Activated CD8-positive, alpha-beta memory T cell treated with anti-CD3 and anti-CD28 coated beads, Interleukin-2, amount 10 ng/mL, durations not matched to agents 7 days and 5 days (primary cell): Measurements from ENCODE around the gene BUD23. TPM values are rescaled to one million over a fixed set of nuclear protein-coding genes. Genes with fewer than 3 reads are reported as not detected.

Experiments used
- ATAC-seq: fragments of 150-1000 bp; cut with Tn5 transposase; one replicate; pipeline ENCODE4 v1.10.0; 2021; ENCODE audit warnings: moderate library complexity
- CTCF ChIA-PET: fragments of 350-600 bp; sonication (Branson Sonifier 250); formaldehyde crosslinking; loops from one replicate; lab custom pipeline; 2021; ENCODE audit warnings: antibody characterized with exemption; lab: Charles Lee
- DNase-seq: peaks from one replicate; pipeline ENCODE4 v3.0.0-alpha.2; 2020
- H3K27ac Mint-ChIP-seq: one replicate; pipeline ENCODE4 v1.8.0; 2021; ENCODE audit warnings: mild to moderate bottlenecking, mixed read lengths
- H3K27me3 Mint-ChIP-seq: one replicate; pipeline ENCODE4 v1.8.0; 2021; ENCODE audit warnings: mixed read lengths
- H3K36me3 Mint-ChIP-seq: one replicate; pipeline ENCODE4 v1.8.0; 2021; ENCODE audit warnings: mild to moderate bottlenecking, mixed read lengths
- H3K4me1 Mint-ChIP-seq: one replicate; pipeline ENCODE4 v1.8.0; 2021; ENCODE audit warnings: mixed read lengths
- H3K4me3 Mint-ChIP-seq: one replicate; pipeline ENCODE4 v1.8.0; 2021; ENCODE audit warnings: mild to moderate bottlenecking, moderate library complexity, mixed read lengths
- H3K9me3 Mint-ChIP-seq: one replicate; pipeline ENCODE4 v1.8.0; 2022; ENCODE audit warnings: low read depth, mixed read lengths
- total RNA-seq, 2 experiments: library from RNA; stranded (reverse); gene quantifications; one replicate each; pipeline ENCODE4 v1.2.3, GENCODE V29; 2021

Gene BUD23
- total RNA-seq, 2 experiments from 2014 or later = 60.5 to 72.7 TPM

- H3K4me1 Mint-ChIP-seq = peaks cover 2% of the 10 kb centered on the region
- ATAC-seq = no peak
- H3K27ac Mint-ChIP-seq = no peak overlapping the region
- DNase-seq = no peak
- CTCF ChIA-PET = no interaction called here
- H3K4me3 Mint-ChIP-seq = no peak overlapping the region
- no peaks in the 10 kb centered on the region for H3K9me3 Mint-ChIP-seq
- H3K36me3 Mint-ChIP-seq = peaks cover 19% of the 10 kb centered on the region
- no peaks in the 10 kb centered on the region for H3K27me3 Mint-ChIP-seq
These were observed 16.1 kb downstream of the BUD23 start for GRCh38 chr7:73699370-73700068.

GRCh38 chr7:73700069-73700423, 16.6 kb downstream of the BUD23 start:
- H3K27me3 Mint-ChIP-seq = no peaks in the 10 kb centered on the region
- peaks cover 16% of the 10 kb centered on the region for H3K36me3 Mint-ChIP-seq
- H3K4me3 Mint-ChIP-seq = no peak overlapping the region
- CTCF ChIA-PET = interaction anchor here (1.1 kb wide), 1 partner anchor 11 kb away, joined by 5 read pairs; no protein-coding TSS in a partner anchor
- no peaks in the 10 kb centered on the region for H3K9me3 Mint-ChIP-seq
- no peak for ATAC-seq
- DNase-seq = no peak
- H3K27ac Mint-ChIP-seq = no peak overlapping the region
- H3K4me1 Mint-ChIP-seq = peaks cover 2% of the 10 kb centered on the region

- Mint-ChIP-seq H3K4me1 (peaks cover 2% of the 10 kb centered on the region), H3K27me3 (no peaks in the 10 kb centered on the region), H3K9me3 (no peaks in the 10 kb centered on the region), H3K27ac (no peak overlapping the region), H3K36me3 (peaks cover 12% of the 10 kb centered on the region), H3K4me3 (no peak overlapping the region)
- DNase-seq (no peak), ATAC-seq (no peak)
- CTCF ChIA-PET = interaction anchor here (0.6 to 2.2 kb wide), 8 partner anchors 10 to 116 kb away, joined by 3 to 16 read pairs (median 3); partner anchors contain the start of gene VPS37D
These were observed 17.3 kb downstream of the BUD23 start for GRCh38 chr7:73700581-73701134.

- CTCF ChIA-PET = interaction anchor here (0.6 to 2.2 kb wide), 10 partner anchors 10 to 115 kb away, joined by 3 to 16 read pairs (median 3); partner anchors contain the start of gene VPS37D
- no peaks in the 10 kb centered on the region for H3K9me3 Mint-ChIP-seq
- ATAC-seq (no peak), DNase-seq (no peak)
- H3K36me3 Mint-ChIP-seq = peaks cover 11% of the 10 kb centered on the region
- H3K4me3 Mint-ChIP-seq = no peak overlapping the region
- H3K27ac Mint-ChIP-seq = no peak overlapping the region
- H3K4me1 Mint-ChIP-seq = peaks cover 5% of the 10 kb centered on the region
- no peaks in the 10 kb centered on the region for H3K27me3 Mint-ChIP-seq
These were observed 18.1 kb downstream of the BUD23 start for GRCh38 chr7:73701357-73701995.

GRCh38 chr7:73702226-73702625, 18.8 kb downstream of the BUD23 start:
- no peak overlapping the region for H3K27ac Mint-ChIP-seq
- DNase-seq (no peak), ATAC-seq (no peak)
- H3K27me3 Mint-ChIP-seq = no peaks in the 10 kb centered on the region
- H3K4me1 Mint-ChIP-seq = peaks cover 8% of the 10 kb centered on the region
- CTCF ChIA-PET = interaction anchor here (0.6 to 2.2 kb wide), 7 partner anchors 15 to 98 kb away, joined by 3 to 16 read pairs (median 3); no protein-coding TSS in a partner anchor
- no peaks in the 10 kb centered on the region for H3K9me3 Mint-ChIP-seq
- no peak overlapping the region for H3K4me3 Mint-ChIP-seq
- peaks cover 8% of the 10 kb centered on the region for H3K36me3 Mint-ChIP-seq

GRCh38 chr7:73702665-73703064, 19.3 kb downstream of the BUD23 start:
- no peak overlapping the region for H3K27ac Mint-ChIP-seq
- ATAC-seq (no peak), DNase-seq (no peak)
- peaks cover 8% of the 10 kb centered on the region for H3K4me1 Mint-ChIP-seq
- CTCF ChIA-PET = interaction anchor here (0.6 to 1.2 kb wide), 4 partner anchors 14 to 99 kb away, joined by 3 to 5 read pairs (median 4); no protein-coding TSS in a partner anchor
- H3K36me3 Mint-ChIP-seq = peaks cover 7% of the 10 kb centered on the region
- H3K4me3 Mint-ChIP-seq = no peak overlapping the region
- H3K27me3 Mint-ChIP-seq = no peaks in the 10 kb centered on the region
- no peaks in the 10 kb centered on the region for H3K9me3 Mint-ChIP-seq

GRCh38 chr7:73703225-73703624, 19.8 kb downstream of the BUD23 start:
- H3K36me3 Mint-ChIP-seq = peaks cover 7% of the 10 kb centered on the region
- no peak for ATAC-seq
- no peaks in the 10 kb centered on the region for H3K9me3 Mint-ChIP-seq
- H3K27me3 Mint-ChIP-seq = no peaks in the 10 kb centered on the region
- H3K27ac Mint-ChIP-seq = peak overlapping the region; percentile 45
- DNase-seq = no peak
- H3K4me3 Mint-ChIP-seq = no peak overlapping the region
- H3K4me1 Mint-ChIP-seq = peaks cover 8% of the 10 kb centered on the region
- CTCF ChIA-PET = interaction anchor here (1.0 kb wide), 1 partner anchor 11 kb away, joined by 3 read pairs; no protein-coding TSS in a partner anchor

- H3K4me3 Mint-ChIP-seq = no peak overlapping the region
- ATAC-seq (peak; percentile 31), DNase-seq (no peak)
- H3K4me1 Mint-ChIP-seq = peaks cover 8% of the 10 kb centered on the region
- H3K27ac Mint-ChIP-seq = no peak overlapping the region
- peaks cover 8% of the 10 kb centered on the region for H3K36me3 Mint-ChIP-seq
- no peaks in the 10 kb centered on the region for H3K9me3 Mint-ChIP-seq
- no peaks in the 10 kb centered on the region for H3K27me3 Mint-ChIP-seq
- CTCF ChIA-PET = interaction anchor here (1.0 to 1.5 kb wide), 2 partner anchors 10 to 97 kb away, joined by 3 to 5 read pairs; no protein-coding TSS in a partner anchor
These were observed 20.6 kb downstream of the BUD23 start for GRCh38 chr7:73703757-73704639.

GRCh38 chr7:73704640-73705550, 21.5 kb downstream of the BUD23 start:
- no peak overlapping the region for H3K4me3 Mint-ChIP-seq

GRCh38 chr7:73705551-73705920, 22.1 kb downstream of the BUD23 start:
- H3K4me3 Mint-ChIP-seq = no peak overlapping the region
- DNase-seq = no peak
- no peaks in the 10 kb centered on the region for H3K9me3 Mint-ChIP-seq
- peaks cover 8% of the 10 kb centered on the region for H3K36me3 Mint-ChIP-seq
- no peak overlapping the region for H3K27ac Mint-ChIP-seq
- no peaks in the 10 kb centered on the region for H3K27me3 Mint-ChIP-seq
- no peak for ATAC-seq
- peaks cover 8% of the 10 kb centered on the region for H3K4me1 Mint-ChIP-seq
- CTCF ChIA-PET = interaction anchor here (1.2 to 2.4 kb wide), 3 partner anchors 9 to 99 kb away, joined by 4 to 10 read pairs (median 5); no protein-coding TSS in a partner anchor

More at GRCh38 chr7:73704640-73705550, 21.5 kb downstream of the BUD23 start:
- Mint-ChIP-seq H3K27ac (no peak overlapping the region), H3K9me3 (no peaks in the 10 kb centered on the region), H3K4me1 (peaks cover 8% of the 10 kb centered on the region), H3K27me3 (no peaks in the 10 kb centered on the region), H3K36me3 (peaks cover 8% of the 10 kb centered on the region)
- CTCF ChIA-PET = interaction anchor here (0.6 to 1.5 kb wide), 2 partner anchors 21 to 98 kb away, joined by 3 to 5 read pairs; no protein-coding TSS in a partner anchor
- ATAC-seq = no peak
- no peak for DNase-seq

GRCh38 chr7:73706126-73707044, 23.0 kb downstream of the BUD23 start:
- H3K9me3 Mint-ChIP-seq = no peaks in the 10 kb centered on the region
- CTCF ChIA-PET = interaction anchor here (0.6 to 2.4 kb wide), 4 partner anchors 9 to 78 kb away, joined by 3 to 10 read pairs (median 4); no protein-coding TSS in a partner anchor
- H3K27me3 Mint-ChIP-seq = no peaks in the 10 kb centered on the region

More at GRCh38 chr7:73706126-73707044, 23.0 kb downstream of the BUD23 start:
- H3K27ac Mint-ChIP-seq = no peak overlapping the region
- peak; percentile 57 for ATAC-seq
- peaks cover 8% of the 10 kb centered on the region for H3K36me3 Mint-ChIP-seq
- no peak overlapping the region for H3K4me3 Mint-ChIP-seq
- no peak for DNase-seq
- peaks cover 8% of the 10 kb centered on the region for H3K4me1 Mint-ChIP-seq
